H1 (cell line): Measurements from ENCODE around the gene ZFAND4. TPM values are rescaled to one million over a fixed set of nuclear protein-coding genes. Genes with fewer than 3 reads are reported as not detected.

Experiments
- CTCF ChIA-PET: fragments of 300-600 bp; sonication (Branson Sonifier 250); formaldehyde crosslinking; loops from one replicate; lab custom pipeline; 2021; ENCODE audit not compliant: partially characterized antibody; lab: Charles Lee
- POLR2A ChIA-PET: fragments of 300-600 bp; sonication (Branson Sonifier 250); formaldehyde crosslinking; loops from one replicate; lab custom pipeline; 2021; ENCODE audit warnings: inconsistent platforms; ENCODE audit not compliant: partially characterized antibody; lab: Charles Lee
- DNase-seq, 2 experiments: peaks; one replicate each; pipeline versions ENCODE4 v3.0.0 to v3.0.0-alpha.2; 2010 to 2022; ENCODE audit warnings: low spot score in 2 of 2, low read depth in 1 of 2, mixed read lengths in 1 of 2
- FAIRE-seq: peaks from 2 replicates; lab custom pipeline; 2011; peaks lifted over from hg19 to GRCh38; lab: Jason Lieb, UNC
- H2AFZ ChIP-seq: 2 replicates; pipeline ENCODE4 v1.8.1; 2012; ENCODE audit warnings: low read length, inconsistent platforms
- H2AK5ac ChIP-seq: 2 replicates; pipeline ENCODE4 v1.6.1; 2013; ENCODE audit warnings: low read depth, low read length
- H2BK120ac ChIP-seq: replicated peaks from 2 replicates; pipeline ENCODE3; 2013; ENCODE audit warnings: low read depth, low read length, inconsistent platforms
- H2BK12ac ChIP-seq: 2 replicates; pipeline ENCODE4 v1.6.1; 2013; ENCODE audit warnings: low read depth, low read length
- H2BK15ac ChIP-seq: 2 replicates; pipeline ENCODE4 v1.6.1; 2013; ENCODE audit warnings: low read length
- H2BK20ac ChIP-seq: 2 replicates; pipeline ENCODE4 v1.6.1; 2013; ENCODE audit warnings: low read length
- H2BK5ac ChIP-seq: 2 replicates; pipeline ENCODE4 v1.6.1; 2013; ENCODE audit warnings: low read depth, low read length
- H3K14ac ChIP-seq: 2 replicates; pipeline ENCODE4 v1.6.1; 2013; ENCODE audit warnings: inconsistent platforms; ENCODE audit not compliant: insufficient read length
- H3K18ac ChIP-seq: 2 replicates; pipeline ENCODE4 v1.6.1; 2013; ENCODE audit warnings: low read length; ENCODE audit errors: extremely low read depth
- H3K23ac ChIP-seq: 2 replicates; pipeline ENCODE4 v1.6.1; 2013; ENCODE audit warnings: inconsistent platforms; ENCODE audit not compliant: insufficient read length
- H3K23me2 ChIP-seq: 2 replicates; pipeline ENCODE4 v1.6.1; 2013; ENCODE audit warnings: low read depth, low read length
- H3K27ac ChIP-seq: 2 replicates; pipeline ENCODE4 v1.6.1; 2011; ENCODE audit warnings: low read depth, low read length, inconsistent platforms
- H3K27me3 ChIP-seq, 4 experiments: replicated peaks in 1 of 4; 1 replicate in 1 of 4; 2 replicates in 3 of 4; pipeline versions ENCODE4 v1.6.1 to v1.8.1; 2011 to 2013; ENCODE audit warnings: low read length in 3 of 4, mild to moderate bottlenecking in 3 of 4, inconsistent platforms in 2 of 4, mixed read lengths in 2 of 4, moderate library complexity in 1 of 4; ENCODE audit not compliant: control insufficient read depth in 3 of 4, insufficient read depth in 3 of 4; ENCODE audit errors: extremely low read depth in 1 of 4
- H3K36me3 ChIP-seq, 4 experiments: 2 replicates each; pipeline versions ENCODE4 v1.6.1 to v1.8.1; 2011 to 2013; ENCODE audit warnings: mild to moderate bottlenecking in 4 of 4, low read length in 3 of 4, moderate library complexity in 2 of 4, control low read depth in 1 of 4, inconsistent platforms in 1 of 4; ENCODE audit not compliant: insufficient read depth in 4 of 4, control insufficient read depth in 2 of 4
- H3K4ac ChIP-seq: replicated peaks from 2 replicates; pipeline ENCODE3; 2013; ENCODE audit warnings: low read length, low read depth, mixed read lengths, inconsistent platforms; ENCODE audit not compliant: insufficient read length
- H3K4me1 ChIP-seq, 4 experiments: replicated peaks in 1 of 4; 1 replicate in 1 of 4; 2 replicates in 3 of 4; pipeline versions ENCODE4 v1.6.1 to v1.8.1; 2011 to 2013; ENCODE audit warnings: low read length in 3 of 4, inconsistent platforms in 2 of 4, mixed read lengths in 1 of 4; ENCODE audit not compliant: insufficient read depth in 4 of 4, control insufficient read depth in 3 of 4
- H3K4me2 ChIP-seq, 2 experiments: 2 replicates each; pipeline versions ENCODE4 v1.6.1 to v1.8.1; 2011 to 2013; ENCODE audit warnings: low read depth in 2 of 2, low read length in 2 of 2, control low read depth in 1 of 2, inconsistent platforms in 1 of 2, mild to moderate bottlenecking in 1 of 2; ENCODE audit not compliant: insufficient read depth in 1 of 2
- H3K4me3 ChIP-seq, 4 experiments: fragments of 200-600, 300-600 bp in 1 of 4; sonication (generic), shearing (Covaris generic), sonication (Bioruptor Twin) in 1 of 4; 2 replicates each; pipeline versions ENCODE4 v1.5.1 to v1.8.1; 2011 to 2016; ENCODE audit warnings: low read length in 4 of 4, low read depth in 3 of 4, control low read depth in 2 of 4, inconsistent platforms in 2 of 4, mild to moderate bottlenecking in 2 of 4, mixed read lengths in 1 of 4, moderate library complexity in 1 of 4; ENCODE audit not compliant: insufficient read depth in 2 of 4; ENCODE audit errors: extremely low read depth in 1 of 4
- H3K56ac ChIP-seq: replicated peaks from 2 replicates; pipeline ENCODE3; 2013; ENCODE audit warnings: low read depth, mild to moderate bottlenecking, mixed read lengths, low read length, inconsistent platforms; ENCODE audit not compliant: insufficient read length
- H3K79me1 ChIP-seq: 2 replicates; pipeline ENCODE4 v1.6.1; 2013; ENCODE audit warnings: low read depth, low read length, control low read depth
- H3K79me2 ChIP-seq, 2 experiments: 2 replicates each; pipeline versions ENCODE4 v1.6.1 to v1.8.1; 2012 to 2013; ENCODE audit warnings: low read length in 2 of 2, mild to moderate bottlenecking in 2 of 2, inconsistent platforms in 1 of 2; ENCODE audit not compliant: insufficient read depth in 2 of 2, control insufficient read depth in 1 of 2
- H3K9ac ChIP-seq, 4 experiments: replicated peaks in 1 of 4; 1 replicate in 1 of 4; 2 replicates in 3 of 4; pipeline versions ENCODE4 v1.6.1 to v1.8.1; 2011 to 2013; ENCODE audit warnings: low read depth in 3 of 4, low read length in 3 of 4, control low read depth in 2 of 4, mild to moderate bottlenecking in 2 of 4, moderate library complexity in 2 of 4, inconsistent platforms in 1 of 4; ENCODE audit errors: extremely low read depth in 1 of 4
- H3K9me3 ChIP-seq, 2 experiments: 2 replicates each; pipeline versions ENCODE4 v1.6.1 to v1.8.1; 2012 to 2013; ENCODE audit warnings: mild to moderate bottlenecking in 2 of 2, moderate library complexity in 2 of 2, control low read depth in 1 of 2, inconsistent platforms in 1 of 2, low read depth in 1 of 2, low read length in 1 of 2, mixed read lengths in 1 of 2; ENCODE audit not compliant: insufficient read depth in 2 of 2
- H4K20me1 ChIP-seq, 2 experiments: replicated peaks in 1 of 2; 2 replicates each; pipeline versions ENCODE3 to v1.8.1; 2011 to 2013; ENCODE audit warnings: inconsistent platforms in 2 of 2, low read length in 2 of 2, mild to moderate bottlenecking in 1 of 2; ENCODE audit not compliant: insufficient read depth in 2 of 2, control insufficient read depth in 1 of 2
- H4K5ac ChIP-seq: 2 replicates; pipeline ENCODE4 v1.6.1; 2013; ENCODE audit warnings: low read length, low read depth, mixed read lengths, inconsistent platforms; ENCODE audit not compliant: insufficient read length
- H4K8ac ChIP-seq: 2 replicates; pipeline ENCODE4 v1.8.0; 2013; ENCODE audit warnings: mild to moderate bottlenecking, moderate library complexity, low read length, inconsistent platforms; ENCODE audit not compliant: insufficient read depth; ENCODE audit errors: extremely low read depth
- H4K91ac ChIP-seq: replicated peaks from 2 replicates; pipeline ENCODE3; 2013; ENCODE audit warnings: low read length, mixed read lengths, inconsistent platforms; ENCODE audit not compliant: insufficient read length
- CTBP2 ChIP-seq: IDR thresholded peaks from 2 replicates; pipeline ENCODE4 v1.7.0; 2011; ENCODE audit warnings: borderline replicate concordance, mild to moderate bottlenecking, moderate library complexity, mixed read lengths, low read length; ENCODE audit not compliant: insufficient read depth, insufficient read length
- POU5F1 ChIP-seq: IDR thresholded peaks from 2 replicates; pipeline ENCODE4 v1.6.1; 2011; ENCODE audit warnings: low read depth, mild to moderate bottlenecking, low read length, moderate library complexity
- RFX5 ChIP-seq: IDR thresholded peaks from 2 replicates; pipeline ENCODE4 v1.6.1; 2011; ENCODE audit warnings: low read depth, low read length, improper control_type of control experiment, borderline replicate concordance
- SAP30 ChIP-seq: fragments of 300-600 bp; sonication (generic); IDR thresholded peaks from 2 replicates; pipeline ENCODE4 v1.7.1; 2012; ENCODE audit warnings: low read length, moderate library complexity, mild to moderate bottlenecking, inconsistent platforms; ENCODE audit not compliant: insufficient read depth, insufficient replicate concordance
- SP2 ChIP-seq: IDR thresholded peaks from 2 replicates; pipeline ENCODE4 v1.6.1; 2012; ENCODE audit warnings: mild to moderate bottlenecking, low read length, inconsistent platforms
- WGBS, 2 experiments: shearing (Covaris generic) in 1 of 2; methylation state at CpG; one replicate each; pipeline versions ENCODE4 v1.1.6 to v1.1.7; 2013 to 2015; ENCODE audit warnings: low lambda C conversion rate in 2 of 2, mixed read lengths in 2 of 2, inconsistent platforms in 1 of 2, low coverage in 1 of 2, missing lambda C conversion rate in 1 of 2; ENCODE audit not compliant: insufficient replicate concordance in 2 of 2, insufficient coverage in 1 of 2, insufficient read length in 1 of 2; ENCODE audit errors: extremely low coverage in 1 of 2, missing lambda C conversion rate in 1 of 2; 5-methylcytosine and 5-hydroxymethylcytosine counted together
- polyA plus RNA-seq, 7 experiments: library from polyadenylated mRNA; depleted of rRNA in 3 of 7; stranded (reverse) in 5 of 7; unstranded in 2 of 7; fragments of >200 nt in 5 of 7; fragments of 200-250 nt in 2 of 7; gene quantifications; 1 replicate in 5 of 7; 2 replicates in 1 of 7; 4 replicates in 1 of 7; pipeline versions ENCODE4 v1.2.1 to v1.2.3, GENCODE V29; 2011 to 2013; ENCODE audit warnings: missing spikeins in 2 of 7, mixed read lengths in 2 of 7
- total RNA-seq: library from RNA; stranded (reverse); fragmentation: NEBNext Ultra II Directional; extraction: Animal tissue kit (Norgen Biotek cat#: 25700); gene quantifications from 2 replicates; pipeline ENCODE4 v1.2.1, GENCODE V29; 2021

The ZFAND4 gene
- total and polyA plus RNA-seq, 2 of the 8 experiments (the other 6 are each of a cell fraction or from before 2014, with no cell fraction given) = 2.8 to 17.8 TPM

DNA sequence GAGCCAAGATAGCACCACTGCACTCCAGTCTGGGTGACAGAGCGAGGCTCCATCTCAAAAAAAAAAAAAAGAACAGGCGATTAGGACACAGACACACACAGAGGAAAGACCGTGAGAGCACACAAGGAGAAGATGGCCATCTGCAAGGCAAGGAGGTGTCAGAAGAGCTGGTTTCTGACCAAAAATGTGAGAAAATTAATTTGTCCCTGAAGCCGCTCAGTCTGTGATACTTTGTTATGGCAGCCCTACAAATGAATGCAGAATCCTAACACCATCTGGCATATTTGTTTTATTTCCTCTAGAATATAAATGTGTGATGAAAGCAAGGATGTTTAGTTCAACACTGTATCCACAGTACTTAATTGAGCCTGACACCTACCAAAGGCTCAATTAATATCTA lies 69.7 kb downstream of the ZFAND4 start:
- Histone ChIP-seq H4K20me1 (no peaks in the 10 kb centered on the region), H2BK15ac (no peak overlapping the region), H3K14ac (no peak overlapping the region), H3K79me1 (no peaks in the 10 kb centered on the region), H4K91ac (no peak overlapping the region), H2BK12ac (no peak overlapping the region), H3K36me3 (no peaks in the 10 kb centered on the region), H3K4me3 (no peak overlapping the region), H3K18ac (no peak overlapping the region), H2AFZ (no peak overlapping the region), H3K79me2 (no peaks in the 10 kb centered on the region), H2AK5ac (no peak overlapping the region), H2BK120ac (no peak overlapping the region), H3K56ac (no peak overlapping the region), H2BK5ac (no peak overlapping the region), H3K9me3 (peaks cover 3 to 5% of the 10 kb centered on the region in 2 experiments; a peak in 2 of 4 replicates), H3K23me2 (no peaks in the 10 kb centered on the region), H3K4me1 (peaks cover 0 to 2% (median 0%) of the 10 kb centered on the region in 4 experiments; a peak in 1 of 7 replicates), H3K4ac (no peak overlapping the region), H3K23ac (no peak overlapping the region), H2BK20ac (no peak overlapping the region), H4K8ac (no peak overlapping the region), H3K27me3 (no peaks in the 10 kb centered on the region), H4K5ac (no peak overlapping the region), H3K9ac (no peak overlapping the region), H3K4me2 (no peak overlapping the region), H3K27ac (no peak overlapping the region)
- TF ChIP-seq SP2 = no peak
- no peak for TF ChIP-seq CTBP2
- TF ChIP-seq POU5F1 = no peak
- TF ChIP-seq SAP30 = no peak
- no peak for TF ChIP-seq RFX5
- CTCF ChIA-PET = no interaction called here
- 92% methylated on average over 3 of the region's 4 CpGs; no CpG with 5 or more reads in 1 of the 2 experiments for WGBS, 2 experiments
- DNase-seq = no peak
- no peak for FAIRE-seq
- POLR2A ChIA-PET = no interaction called here
